K562 (cell line): ENCODE measurements around the gene CFAP251. TPM values are rescaled to one million over a fixed set of nuclear protein-coding genes. Genes with fewer than 3 reads are reported as not detected.

Experiments used
- ATAC-seq: fragments of 200-7000 bp; cut with Tn5 transposase; 3 replicates; pipeline ENCODE4 v1.9.1; 2020; ENCODE audit warnings: moderate library complexity
- BruUV-seq: library from RNA; stranded (reverse); fragments of 400-500 nt; replicated peaks from 2 replicates; lab custom pipeline; 2021; lab: Mats Ljungman, UMichigan
- CTCF ChIA-PET: fragments of 300-600 bp; formaldehyde crosslinking; extraction: SDS; loops from one replicate; lab custom pipeline; 2021; ENCODE audit warnings: low intra/inter-chr PET ratio; lab: Yijun Ruan, JAX
- POLR2A ChIA-PET: fragments of 300-600, 350-650 bp; sonication (Branson Sonifier 250); formaldehyde crosslinking; extraction: SDS; loops from one replicate; lab custom pipeline; 2021; ENCODE audit warnings: antibody characterized with exemption, inconsistent platforms; lab: Yijun Ruan, JAX
- DNase-seq, 4 experiments: peaks; one replicate each; pipeline versions ENCODE4 v3.0.0 to v3.0.0-alpha.2; 2011 to 2018; ENCODE audit warnings: low spot score in 3 of 4, mixed read lengths in 3 of 4; ENCODE audit errors: extremely low read depth in 1 of 4
- FAIRE-seq: peaks from 2 replicates; lab custom pipeline; 2011; peaks lifted over from hg19 to GRCh38; lab: Jason Lieb, UNC
- H2AFZ ChIP-seq: 2 replicates; pipeline ENCODE4 v1.6.0; 2011; ENCODE audit warnings: low read depth, low read length, control low read depth, inconsistent platforms
- H3K27ac ChIP-seq: fragments of 200-600 bp; 3 replicates; pipeline ENCODE4 v1.8.0; 2011; ENCODE audit warnings: low read depth, mild to moderate bottlenecking, control low read depth, inconsistent platforms, low read length, moderate library complexity, mixed read lengths; ENCODE audit errors: extremely low read depth
- H3K27me3 ChIP-seq, 2 experiments: fragments of 300-600 bp in 1 of 2; 2 replicates in 1 of 2; 3 replicates in 1 of 2; pipeline versions ENCODE4 v1.6.0 to v1.8.0; 2011; ENCODE audit warnings: inconsistent platforms in 2 of 2, low read length in 2 of 2, mild to moderate bottlenecking in 1 of 2, mixed read lengths in 1 of 2, moderate library complexity in 1 of 2; ENCODE audit not compliant: control insufficient read depth in 2 of 2, insufficient read depth in 2 of 2
- H3K36me3 ChIP-seq: fragments of 300-600 bp; 3 replicates; pipeline ENCODE4 v1.8.0; 2011; ENCODE audit warnings: mild to moderate bottlenecking, low read length, inconsistent platforms; ENCODE audit not compliant: control insufficient read depth, insufficient read depth
- H3K4me1 ChIP-seq, 2 experiments: fragments of 200-600 bp in 1 of 2; replicated peaks in 1 of 2; 2 replicates in 1 of 2; 3 replicates in 1 of 2; pipeline versions ENCODE4 v1.5.1 to v1.8.0; 2011; ENCODE audit warnings: inconsistent platforms in 2 of 2, low read length in 2 of 2, mild to moderate bottlenecking in 1 of 2, mixed read lengths in 1 of 2, moderate library complexity in 1 of 2; ENCODE audit not compliant: control insufficient read depth in 2 of 2, insufficient read depth in 2 of 2
- H3K4me2 ChIP-seq: 2 replicates; pipeline ENCODE4 v1.6.1; 2011; ENCODE audit warnings: low read length, control low read depth, inconsistent platforms, mixed read lengths; ENCODE audit not compliant: insufficient read depth
- H3K4me3 ChIP-seq: fragments of 200-600 bp; sonication (generic), shearing (Covaris generic); 2 replicates; pipeline ENCODE4 v1.5.1; 2016; ENCODE audit warnings: control low read depth, inconsistent platforms
- H3K79me2 ChIP-seq: fragments of 200-600 bp; 3 replicates; pipeline ENCODE4 v1.8.0; 2011; ENCODE audit warnings: low read length, inconsistent platforms; ENCODE audit not compliant: control insufficient read depth, insufficient read depth
- H3K9ac ChIP-seq, 2 experiments: 2 replicates each; pipeline versions ENCODE4 v1.6.0 to v1.6.1; 2011; ENCODE audit warnings: low read depth in 2 of 2, low read length in 2 of 2, control low read depth in 1 of 2, inconsistent platforms in 1 of 2, mild to moderate bottlenecking in 1 of 2, mixed read lengths in 1 of 2; ENCODE audit not compliant: insufficient read depth in 1 of 2
- H3K9me1 ChIP-seq: one replicate; pipeline ENCODE4 v1.6.0; 2011; ENCODE audit warnings: inconsistent platforms, mild to moderate bottlenecking, low read length, moderate library complexity; ENCODE audit not compliant: control insufficient read depth, insufficient read depth
- H3K9me3 ChIP-seq: replicated peaks from 2 replicates; pipeline ENCODE4 v1.5.1; 2011; ENCODE audit warnings: low read depth, low read length, inconsistent platforms; ENCODE audit not compliant: control insufficient read depth, insufficient read depth
- H4K20me1 ChIP-seq: replicated peaks from 2 replicates; pipeline ENCODE4 v1.6.1; 2011; ENCODE audit warnings: low read length, inconsistent platforms, mixed read lengths; ENCODE audit not compliant: control insufficient read depth, insufficient read depth
- CREBBP ChIP-seq: IDR thresholded peaks from one replicate; pipeline ENCODE4 v1.6.1; 2012; ENCODE audit warnings: low read depth, mild to moderate bottlenecking, control low read depth, inconsistent platforms, low read length
- FOXK1 ChIP-seq: sonication (generic); formaldehyde crosslinking; IDR thresholded peaks from 2 replicates; pipeline ENCODE4 v1.8.0; 2022; ENCODE audit warnings: missing genetic modification reagents, mild to moderate bottlenecking, borderline replicate concordance
- HDAC2 ChIP-seq: fragments of 450-650 bp; IDR thresholded peaks from 2 replicates; pipeline ENCODE4 v1.6.1; 2016; ENCODE audit warnings: mild to moderate bottlenecking
- NFIC ChIP-seq: fragments of 450-650 bp; IDR thresholded peaks from 2 replicates; pipeline ENCODE4 v1.6.1; 2017; ENCODE audit warnings: mild to moderate bottlenecking, inconsistent platforms
- NFRKB ChIP-seq: fragments of 450-650 bp; IDR thresholded peaks from 2 replicates; pipeline ENCODE4 v1.6.1; 2016; ENCODE audit warnings: low read depth
- PRMT5 ChIP-seq: sonication (generic); formaldehyde crosslinking; IDR thresholded peaks from 2 replicates; pipeline ENCODE4 v1.5.0; 2020; ENCODE audit warnings: missing genetic modification reagents
- PYGO2 ChIP-seq: fragments of 450-650 bp; IDR thresholded peaks from 2 replicates; pipeline ENCODE4 v1.6.1; 2016; ENCODE audit warnings: mild to moderate bottlenecking, missing genetic modification characterization, moderate library complexity, missing compliant biosample characterization
- RBM15 ChIP-seq: fragments of 200-400 bp; formaldehyde crosslinking; IDR thresholded peaks from 2 replicates; pipeline ENCODE4 v1.6.1; 2018; ENCODE audit warnings: mild to moderate bottlenecking, low read length, moderate library complexity; ENCODE audit not compliant: insufficient read depth
- TFAM ChIP-seq: fragments of 250-450 bp; sonication (Bioruptor Pico); conservative IDR thresholded peaks from 2 replicates; pipeline ENCODE4 v1.5.0; 2021; ENCODE audit warnings: mild to moderate bottlenecking, moderate library complexity
- WGBS: fragments of 100-300 bp; shearing (Covaris generic); methylation state at CpG from one replicate; pipeline ENCODE4 v1.1.6; 2016; ENCODE audit warnings: low coverage, mixed read lengths; ENCODE audit not compliant: insufficient coverage; ENCODE audit errors: missing lambda C conversion rate; 5-methylcytosine and 5-hydroxymethylcytosine counted together
- in situ Hi-C: fragments of 300-500 bp; cut with MboI; formaldehyde crosslinking; loops from 4 replicates; pipeline ENCODE4 v1.15.0; 2018; ENCODE audit warnings: inconsistent platforms, mixed read lengths
- intact Hi-C: fragments of 100-400 bp; cut with micrococcal nuclease; formaldehyde crosslinking; loops from 2 replicates; pipeline ENCODE4 v1.14.2; 2022
- polyA plus RNA-seq, 8 experiments: library from polyadenylated mRNA; depleted of rRNA in 4 of 8; stranded (reverse) in 5 of 8; unstranded in 3 of 8; fragments of >200 nt; fragmentation: Nextera tagmentation in 2 of 8; fragmentation: Illumina TruSeq in 1 of 8; extraction: Ambion mirVana in 2 of 8; extraction: Trizol in 1 of 8; gene quantifications; 2 replicates each; pipeline versions ENCODE4 v1.2.1 to v1.2.3, GENCODE V29; 2011 to 2014; ENCODE audit warnings: inconsistent platforms in 1 of 8, missing spikeins in 1 of 8
- total RNA-seq, 7 experiments: library from RNA; depleted of rRNA in 6 of 7; stranded (reverse); fragments of >200 nt in 6 of 7; fragmentation: Illumina TruSeq in 2 of 7; extraction: Trizol in 2 of 7; gene quantifications; 2 replicates each; pipeline versions ENCODE4 v1.2.1 to v1.2.3, GENCODE V29; 2011 to 2021; ENCODE audit warnings: low replicate concordance in 1 of 7
- TF ChIP-seq, protein P1 (sequence below): sonication (generic); formaldehyde crosslinking; IDR thresholded peaks from 2 replicates; pipeline ENCODE4 v1.8.1; 2023; ENCODE audit warnings: mild to moderate bottlenecking, missing genetic modification reagents
- TF ChIP-seq, protein P2 (sequence below): sonication (generic); formaldehyde crosslinking; IDR thresholded peaks from 2 replicates; pipeline ENCODE4 v1.8.0; 2023; ENCODE audit warnings: mild to moderate bottlenecking, missing genetic modification reagents
- TF ChIP-seq, protein P3 (sequence below): sonication (generic); formaldehyde crosslinking; IDR thresholded peaks from 2 replicates; pipeline ENCODE4 v1.8.0; 2022; ENCODE audit warnings: missing genetic modification reagents, mild to moderate bottlenecking, moderate library complexity, borderline replicate concordance
- TF ChIP-seq, protein P4 (sequence below), 2 experiments: fragments of 450-650 bp; conservative IDR thresholded peaks; 2 replicates each; pipeline ENCODE4 v1.6.1; 2017; ENCODE audit warnings: mild to moderate bottlenecking in 2 of 2, moderate library complexity in 2 of 2

The CFAP251 gene
- total and polyA plus RNA-seq, 9 of the 15 experiments (the other 6 are each of a cell fraction or from before 2014, with no cell fraction given), result 16.6 to 31.0 (median 19.1) TPM

DNA sequence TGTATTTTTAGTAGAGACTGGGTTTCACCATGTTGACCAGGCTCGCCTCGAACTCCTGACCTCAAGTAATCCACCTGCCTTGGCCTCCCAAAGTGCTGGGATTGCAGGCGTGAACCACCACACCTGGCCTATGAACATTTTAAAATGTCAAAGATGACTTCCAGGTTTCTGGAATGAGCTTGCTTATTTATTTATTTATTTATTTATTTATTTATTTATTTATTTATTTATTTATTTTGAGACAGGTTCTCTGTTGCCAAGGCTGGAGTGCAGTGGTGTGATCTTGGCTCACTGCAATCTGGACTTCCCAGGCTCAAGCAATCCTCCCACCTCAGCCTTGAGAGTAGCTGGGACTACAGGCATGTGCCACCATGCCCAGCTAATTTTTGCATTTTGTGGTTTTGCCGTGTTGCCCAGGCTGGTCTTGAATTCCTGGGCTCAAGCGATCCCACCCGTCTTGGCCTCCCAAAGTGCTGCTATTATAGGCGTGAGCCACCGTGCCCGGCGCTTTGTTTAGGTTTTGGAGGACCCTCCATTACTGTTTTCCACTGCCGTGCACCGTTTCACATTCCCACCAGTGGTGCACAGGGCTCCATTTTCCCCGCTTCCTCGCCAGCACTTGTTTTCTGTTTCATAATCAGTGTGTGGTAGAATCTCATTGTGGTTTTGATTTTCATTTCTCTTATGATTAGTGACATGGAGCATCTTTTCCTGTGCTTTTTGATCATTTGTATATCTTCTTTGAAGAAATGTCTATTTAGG lies 6.4 kb upstream of the CFAP251 start:
- FAIRE-seq, result no peak
- intact Hi-C loops (no loop called here), in situ Hi-C loops (no loop called here)
- no TSS peak for BruUV-seq
- Histone ChIP-seq H3K9me1 (no peaks in the 10 kb centered on the region), H4K20me1 (no peaks in the 10 kb centered on the region), H2AFZ (no peak overlapping the region), H3K79me2 (no peaks in the 10 kb centered on the region), H3K27me3 (no peaks in the 10 kb centered on the region), H3K4me1 (no peaks in the 10 kb centered on the region), H3K27ac (no peak overlapping the region), H3K4me3 (no peak overlapping the region), H3K36me3 (peaks cover 76% of the 10 kb centered on the region; the same call in 2 of the 3 replicates), H3K9ac (no peak overlapping the region), H3K4me2 (no peak overlapping the region), H3K9me3 (no peaks in the 10 kb centered on the region)
- DNase-seq, result no peak
- ATAC-seq, result no peak
- ChIA-PET POLR2A (no interaction called here), CTCF (no interaction called here)
- 92% methylated on average over 14 of the region's 14 CpGs for WGBS
- TF ChIP-seq, protein P1, sequence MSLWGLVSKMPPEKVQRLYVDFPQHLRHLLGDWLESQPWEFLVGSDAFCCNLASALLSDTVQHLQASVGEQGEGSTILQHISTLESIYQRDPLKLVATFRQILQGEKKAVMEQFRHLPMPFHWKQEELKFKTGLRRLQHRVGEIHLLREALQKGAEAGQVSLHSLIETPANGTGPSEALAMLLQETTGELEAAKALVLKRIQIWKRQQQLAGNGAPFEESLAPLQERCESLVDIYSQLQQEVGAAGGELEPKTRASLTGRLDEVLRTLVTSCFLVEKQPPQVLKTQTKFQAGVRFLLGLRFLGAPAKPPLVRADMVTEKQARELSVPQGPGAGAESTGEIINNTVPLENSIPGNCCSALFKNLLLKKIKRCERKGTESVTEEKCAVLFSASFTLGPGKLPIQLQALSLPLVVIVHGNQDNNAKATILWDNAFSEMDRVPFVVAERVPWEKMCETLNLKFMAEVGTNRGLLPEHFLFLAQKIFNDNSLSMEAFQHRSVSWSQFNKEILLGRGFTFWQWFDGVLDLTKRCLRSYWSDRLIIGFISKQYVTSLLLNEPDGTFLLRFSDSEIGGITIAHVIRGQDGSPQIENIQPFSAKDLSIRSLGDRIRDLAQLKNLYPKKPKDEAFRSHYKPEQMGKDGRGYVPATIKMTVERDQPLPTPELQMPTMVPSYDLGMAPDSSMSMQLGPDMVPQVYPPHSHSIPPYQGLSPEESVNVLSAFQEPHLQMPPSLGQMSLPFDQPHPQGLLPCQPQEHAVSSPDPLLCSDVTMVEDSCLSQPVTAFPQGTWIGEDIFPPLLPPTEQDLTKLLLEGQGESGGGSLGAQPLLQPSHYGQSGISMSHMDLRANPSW (CRISPR knock-in tag), result no peak
- TF ChIP-seq, protein P2, sequence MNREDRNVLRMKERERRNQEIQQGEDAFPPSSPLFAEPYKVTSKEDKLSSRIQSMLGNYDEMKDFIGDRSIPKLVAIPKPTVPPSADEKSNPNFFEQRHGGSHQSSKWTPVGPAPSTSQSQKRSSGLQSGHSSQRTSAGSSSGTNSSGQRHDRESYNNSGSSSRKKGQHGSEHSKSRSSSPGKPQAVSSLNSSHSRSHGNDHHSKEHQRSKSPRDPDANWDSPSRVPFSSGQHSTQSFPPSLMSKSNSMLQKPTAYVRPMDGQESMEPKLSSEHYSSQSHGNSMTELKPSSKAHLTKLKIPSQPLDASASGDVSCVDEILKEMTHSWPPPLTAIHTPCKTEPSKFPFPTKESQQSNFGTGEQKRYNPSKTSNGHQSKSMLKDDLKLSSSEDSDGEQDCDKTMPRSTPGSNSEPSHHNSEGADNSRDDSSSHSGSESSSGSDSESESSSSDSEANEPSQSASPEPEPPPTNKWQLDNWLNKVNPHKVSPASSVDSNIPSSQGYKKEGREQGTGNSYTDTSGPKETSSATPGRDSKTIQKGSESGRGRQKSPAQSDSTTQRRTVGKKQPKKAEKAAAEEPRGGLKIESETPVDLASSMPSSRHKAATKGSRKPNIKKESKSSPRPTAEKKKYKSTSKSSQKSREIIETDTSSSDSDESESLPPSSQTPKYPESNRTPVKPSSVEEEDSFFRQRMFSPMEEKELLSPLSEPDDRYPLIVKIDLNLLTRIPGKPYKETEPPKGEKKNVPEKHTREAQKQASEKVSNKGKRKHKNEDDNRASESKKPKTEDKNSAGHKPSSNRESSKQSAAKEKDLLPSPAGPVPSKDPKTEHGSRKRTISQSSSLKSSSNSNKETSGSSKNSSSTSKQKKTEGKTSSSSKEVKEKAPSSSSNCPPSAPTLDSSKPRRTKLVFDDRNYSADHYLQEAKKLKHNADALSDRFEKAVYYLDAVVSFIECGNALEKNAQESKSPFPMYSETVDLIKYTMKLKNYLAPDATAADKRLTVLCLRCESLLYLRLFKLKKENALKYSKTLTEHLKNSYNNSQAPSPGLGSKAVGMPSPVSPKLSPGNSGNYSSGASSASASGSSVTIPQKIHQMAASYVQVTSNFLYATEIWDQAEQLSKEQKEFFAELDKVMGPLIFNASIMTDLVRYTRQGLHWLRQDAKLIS (CRISPR knock-in tag), result no peak
- no peak for TF ChIP-seq CREBBP
- TF ChIP-seq TFAM (CRISPR knock-in tag), result no peak
- TF ChIP-seq, protein P3, sequence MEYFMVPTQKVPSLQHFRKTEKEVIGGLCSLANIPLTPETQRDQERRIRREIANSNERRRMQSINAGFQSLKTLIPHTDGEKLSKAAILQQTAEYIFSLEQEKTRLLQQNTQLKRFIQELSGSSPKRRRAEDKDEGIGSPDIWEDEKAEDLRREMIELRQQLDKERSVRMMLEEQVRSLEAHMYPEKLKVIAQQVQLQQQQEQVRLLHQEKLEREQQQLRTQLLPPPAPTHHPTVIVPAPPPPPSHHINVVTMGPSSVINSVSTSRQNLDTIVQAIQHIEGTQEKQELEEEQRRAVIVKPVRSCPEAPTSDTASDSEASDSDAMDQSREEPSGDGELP (CRISPR knock-in tag), result no peak
- TF ChIP-seq NFRKB, result no peak
- no peak for TF ChIP-seq HDAC2
- TF ChIP-seq, protein P4, sequence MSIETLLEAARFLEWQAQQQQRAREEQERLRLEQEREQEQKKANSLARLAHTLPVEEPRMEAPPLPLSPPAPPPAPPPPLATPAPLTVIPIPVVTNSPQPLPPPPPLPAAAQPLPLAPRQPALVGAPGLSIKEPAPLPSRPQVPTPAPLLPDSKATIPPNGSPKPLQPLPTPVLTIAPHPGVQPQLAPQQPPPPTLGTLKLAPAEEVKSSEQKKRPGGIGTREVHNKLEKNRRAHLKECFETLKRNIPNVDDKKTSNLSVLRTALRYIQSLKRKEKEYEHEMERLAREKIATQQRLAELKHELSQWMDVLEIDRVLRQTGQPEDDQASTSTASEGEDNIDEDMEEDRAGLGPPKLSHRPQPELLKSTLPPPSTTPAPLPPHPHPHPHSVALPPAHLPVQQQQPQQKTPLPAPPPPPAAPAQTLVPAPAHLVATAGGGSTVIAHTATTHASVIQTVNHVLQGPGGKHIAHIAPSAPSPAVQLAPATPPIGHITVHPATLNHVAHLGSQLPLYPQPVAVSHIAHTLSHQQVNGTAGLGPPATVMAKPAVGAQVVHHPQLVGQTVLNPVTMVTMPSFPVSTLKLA (conservative IDR thresholded peaks at IDR 0.05), result no peak
- TF ChIP-seq FOXK1 (CRISPR knock-in tag), result no peak
- no peak for TF ChIP-seq PYGO2
- TF ChIP-seq NFIC, result no peak
- TF ChIP-seq RBM15, result no peak
- TF ChIP-seq PRMT5 (CRISPR knock-in tag), result no peak
